ENCODE data around the gene PDZD2.
"Not testable (repeated sequence)": the region's sequence is repeated elsewhere in the genome, so short reads cannot be mapped to it uniquely, and the experiment has no call there.

PDZD2 gene

GRCh38 chr5:31941151-31941755 is 302.3 kb downstream of the PDZD2 start:
- no peak for DNase-seq

DNA sequence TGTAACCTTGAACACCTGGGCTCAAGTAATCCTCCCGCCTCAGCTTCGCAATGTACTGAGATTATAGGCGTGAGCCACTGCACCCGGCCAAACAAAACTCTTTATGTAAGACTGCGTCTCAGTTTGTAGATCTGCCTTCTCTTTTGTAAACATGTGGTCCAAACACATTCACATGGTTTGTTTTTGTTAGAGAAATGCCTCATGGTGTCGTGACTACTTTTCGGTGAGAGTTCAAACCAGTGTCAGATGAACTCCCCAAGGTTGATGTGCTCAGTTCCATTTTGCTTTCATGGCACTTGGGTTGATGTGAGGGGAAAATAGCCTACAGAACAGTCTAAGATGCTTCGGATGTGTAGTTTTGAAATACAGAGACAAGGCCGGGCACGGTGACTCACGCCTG is 303.6 kb downstream of the PDZD2 start:
- no peak for DNase-seq

DNA sequence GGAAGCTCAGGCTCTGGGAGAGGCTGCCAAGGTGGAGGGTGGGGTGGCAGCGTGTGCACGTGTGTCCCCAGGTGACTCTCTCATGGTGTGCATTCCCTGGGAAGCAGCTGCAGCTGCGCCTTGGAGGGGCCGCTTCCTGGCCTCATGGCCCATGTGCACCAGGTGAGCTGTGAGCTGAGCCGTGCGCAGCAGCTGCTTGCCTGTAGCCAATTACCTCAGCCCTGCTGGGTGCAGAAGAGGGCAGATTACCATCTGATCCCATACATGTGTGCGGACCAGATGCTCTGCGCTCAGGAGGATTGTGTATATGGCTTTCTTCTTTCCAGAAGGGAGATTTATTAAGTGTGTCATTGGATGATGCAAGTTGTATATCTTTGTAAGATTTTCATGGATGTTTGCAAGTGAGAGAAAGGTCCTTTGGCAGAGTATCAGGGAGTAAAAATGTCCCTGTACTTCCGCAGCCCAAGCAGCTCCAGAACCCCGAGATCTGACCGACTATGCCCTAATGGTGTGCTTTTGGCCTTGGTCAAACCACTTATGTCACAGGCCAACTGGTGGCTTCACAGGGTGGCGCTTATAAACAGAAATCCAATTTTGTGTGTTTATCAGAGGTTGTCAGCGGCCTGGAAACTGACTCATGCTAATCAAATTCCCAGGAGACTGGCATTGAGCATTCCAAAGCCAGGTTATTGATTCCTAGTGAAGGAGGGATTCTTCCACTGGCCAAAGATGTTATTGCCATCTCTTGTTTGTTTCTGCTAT is 305.9 kb downstream of the PDZD2 start:
- no peak for DNase-seq

- no peak for DNase-seq
These were observed 309.1 kb downstream of the PDZD2 start for GRCh38 chr5:31948006-31948405.

DNA sequence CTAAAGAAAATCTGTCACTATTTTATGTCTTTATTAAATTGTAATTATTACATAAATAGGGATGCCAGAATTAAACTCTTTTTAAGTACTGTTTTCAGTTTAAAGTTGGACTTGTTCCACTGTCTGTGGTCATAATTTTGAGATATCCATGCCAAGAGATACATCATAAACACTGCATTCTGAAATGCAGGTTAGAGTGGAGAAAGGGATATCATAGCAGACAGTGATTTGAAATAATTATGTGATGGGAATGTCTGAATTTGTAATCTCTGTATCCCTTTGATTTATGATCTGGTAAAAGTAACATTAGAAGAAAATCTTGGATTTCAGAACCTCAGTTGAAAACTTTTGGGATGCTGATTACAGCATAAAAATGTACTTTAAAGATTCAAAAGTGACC is 313.1 kb downstream of the PDZD2 start:
- no peak for DNase-seq

DNA sequence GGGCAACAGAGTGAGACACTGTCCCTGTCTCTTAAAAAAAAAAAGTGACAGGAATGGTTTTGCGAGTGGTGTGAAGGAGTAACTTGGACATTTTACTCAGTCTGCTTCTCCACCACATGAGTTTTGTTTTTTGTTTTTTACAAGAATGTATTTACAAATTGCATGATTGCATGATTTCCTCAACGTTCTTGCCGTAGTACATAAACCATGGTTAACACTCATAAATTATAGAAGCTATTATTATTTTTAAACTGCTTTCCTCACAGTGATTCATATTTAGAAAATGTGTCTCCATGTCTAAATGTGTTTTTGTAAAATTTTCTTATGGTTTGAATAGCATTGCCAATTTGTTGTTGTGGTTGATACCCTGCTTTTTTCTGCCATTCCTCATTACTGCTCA is 315.2 kb downstream of the PDZD2 start:
- no peak for DNase-seq

DNA sequence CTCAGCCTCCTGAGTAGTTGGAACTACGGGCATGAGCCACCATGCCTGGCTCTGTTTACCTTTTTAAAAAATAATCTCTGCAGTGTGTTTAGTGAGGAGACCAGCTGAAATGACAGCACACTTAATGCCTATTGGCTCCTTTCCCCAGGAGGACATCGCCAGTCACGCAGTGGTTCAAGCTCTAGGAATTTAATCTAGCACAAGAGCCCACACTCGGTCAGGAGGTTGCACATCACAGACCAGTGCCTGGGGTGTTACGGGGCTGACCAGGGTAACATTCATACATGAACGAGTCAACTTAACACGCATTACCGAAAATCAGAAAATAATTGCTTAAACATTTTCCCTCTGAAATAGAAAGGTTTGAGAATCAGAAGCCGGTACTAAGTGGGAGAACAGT is 318.2 kb downstream of the PDZD2 start:
- DNase-seq: no peak

DNA sequence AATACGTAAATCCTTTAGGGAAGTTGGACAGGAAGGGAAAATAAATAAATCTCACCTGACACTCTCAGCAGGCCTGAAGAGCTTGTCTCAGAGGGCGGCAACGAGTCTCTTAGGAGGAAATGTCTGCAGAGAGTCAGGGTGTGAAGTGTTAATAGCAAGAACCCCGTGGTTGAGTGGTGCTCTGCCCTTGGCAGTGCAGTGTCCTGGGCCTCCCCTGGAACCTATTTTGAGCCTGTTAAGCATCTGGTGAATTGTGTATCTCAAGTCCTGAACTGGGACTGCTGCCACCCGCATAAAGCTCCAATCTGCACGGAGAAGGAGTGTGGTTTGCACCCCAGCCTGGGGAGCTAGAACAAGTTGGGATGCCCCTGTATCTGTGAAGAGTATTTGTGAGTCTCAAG is 323.4 kb downstream of the PDZD2 start:
- no peak for DNase-seq

- DNase-seq: no peak
These were observed 324.0 kb downstream of the PDZD2 start for GRCh38 chr5:31962871-31963307.

DNA sequence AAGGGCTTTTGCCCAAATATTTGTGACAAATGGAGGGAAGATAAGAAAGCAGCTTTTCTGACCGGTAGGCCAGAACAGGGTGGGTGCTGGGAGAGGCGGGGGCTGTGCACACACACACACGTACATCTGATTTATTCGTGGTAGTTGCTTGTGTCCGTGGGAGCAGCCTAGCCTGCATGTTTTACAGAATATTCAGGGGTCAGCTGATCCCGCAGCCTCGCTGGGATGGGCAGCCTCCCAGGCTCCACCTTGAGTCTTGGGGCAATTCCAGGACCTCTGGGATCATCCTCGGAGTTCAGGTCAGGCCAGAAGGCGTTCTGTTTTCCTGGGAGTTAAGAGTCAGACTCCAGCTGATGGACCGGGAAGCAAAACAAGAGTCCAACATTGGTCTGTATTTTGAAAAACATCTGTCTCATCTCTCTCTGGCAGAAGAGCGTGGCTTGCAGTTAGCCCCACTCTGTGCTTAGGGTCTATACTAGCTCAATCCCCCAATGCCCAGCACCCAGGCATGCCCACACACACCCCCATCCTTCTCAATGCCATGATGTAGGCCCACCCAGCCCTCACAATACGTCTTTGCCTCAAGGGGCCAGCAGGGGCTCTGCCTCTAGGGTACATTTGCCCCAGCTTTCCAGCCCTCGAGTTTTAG is 324.6 kb downstream of the PDZD2 start:
- no peak for DNase-seq

- no peak for DNase-seq
These were observed 325.1 kb downstream of the PDZD2 start for GRCh38 chr5:31964007-31964360.

GRCh38 chr5:31965227-31965626 is 326.3 kb downstream of the PDZD2 start:
- DNase-seq: no peak

- DNase-seq: no peak
These were observed 328.0 kb downstream of the PDZD2 start for GRCh38 chr5:31966936-31967335.

DNA sequence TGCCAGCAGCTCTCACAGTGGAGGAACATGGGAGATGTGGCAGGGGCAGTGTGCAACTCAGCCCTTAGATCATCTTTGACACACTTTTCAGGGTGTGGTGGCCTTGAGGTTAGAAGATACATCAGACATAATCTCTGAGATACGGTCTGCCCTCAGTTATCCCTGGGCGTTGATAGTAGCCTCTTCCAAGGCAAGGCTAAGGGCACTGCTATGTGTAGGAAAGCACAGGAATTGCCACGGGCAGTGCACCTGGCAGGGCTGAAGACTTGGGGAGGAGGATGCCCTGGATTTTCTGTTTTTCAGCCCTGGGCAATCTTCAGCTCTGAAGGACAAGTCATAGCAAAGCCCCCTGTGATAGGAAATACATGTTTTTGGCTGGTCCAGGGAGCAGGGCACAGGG is 328.5 kb downstream of the PDZD2 start:
- DNase-seq: no peak

DNA sequence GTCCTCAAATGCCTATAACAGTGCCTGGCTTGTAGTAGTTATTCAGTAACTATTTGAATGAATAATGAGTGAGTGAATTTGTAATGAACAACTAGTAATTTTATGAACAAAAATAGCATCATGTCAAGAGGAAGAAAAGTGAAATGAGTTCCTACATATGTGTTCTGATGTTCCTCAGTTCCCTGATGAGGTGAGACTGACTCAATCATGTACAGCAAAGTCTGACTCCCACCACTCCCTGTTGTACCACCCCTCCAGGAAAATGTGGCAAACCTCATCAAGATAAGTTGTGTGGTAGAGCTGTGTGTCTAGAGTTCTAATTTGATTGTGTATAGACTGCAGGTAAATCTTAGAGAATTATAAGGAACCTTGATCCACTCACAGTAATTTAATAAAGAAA is 333.6 kb downstream of the PDZD2 start:
- no peak for DNase-seq

DNA sequence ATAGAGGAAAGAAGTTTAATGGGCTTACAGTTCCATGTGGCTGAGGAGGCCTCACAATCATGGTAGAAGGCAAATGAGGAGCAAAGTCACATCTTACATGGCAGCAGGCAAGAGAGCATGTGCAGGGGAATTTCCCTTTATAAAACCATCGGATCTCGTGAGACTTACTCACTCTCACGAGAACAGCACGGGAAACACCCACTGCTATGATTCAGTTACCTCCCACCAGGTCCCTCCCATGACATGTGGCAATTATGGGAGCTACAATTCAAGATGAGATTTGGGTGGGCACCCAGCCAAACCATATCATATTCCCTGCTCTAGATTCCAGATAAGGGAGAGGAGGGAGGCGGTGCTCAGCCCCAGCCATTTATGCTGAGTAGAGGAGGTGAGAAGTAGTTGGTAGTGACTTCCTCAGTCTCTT is 336.3 kb downstream of the PDZD2 start:
- not testable (repeated sequence) for DNase-seq

GRCh38 chr5:31976169-31976568 is 337.2 kb downstream of the PDZD2 start:
- DNase-seq: no peak

DNA sequence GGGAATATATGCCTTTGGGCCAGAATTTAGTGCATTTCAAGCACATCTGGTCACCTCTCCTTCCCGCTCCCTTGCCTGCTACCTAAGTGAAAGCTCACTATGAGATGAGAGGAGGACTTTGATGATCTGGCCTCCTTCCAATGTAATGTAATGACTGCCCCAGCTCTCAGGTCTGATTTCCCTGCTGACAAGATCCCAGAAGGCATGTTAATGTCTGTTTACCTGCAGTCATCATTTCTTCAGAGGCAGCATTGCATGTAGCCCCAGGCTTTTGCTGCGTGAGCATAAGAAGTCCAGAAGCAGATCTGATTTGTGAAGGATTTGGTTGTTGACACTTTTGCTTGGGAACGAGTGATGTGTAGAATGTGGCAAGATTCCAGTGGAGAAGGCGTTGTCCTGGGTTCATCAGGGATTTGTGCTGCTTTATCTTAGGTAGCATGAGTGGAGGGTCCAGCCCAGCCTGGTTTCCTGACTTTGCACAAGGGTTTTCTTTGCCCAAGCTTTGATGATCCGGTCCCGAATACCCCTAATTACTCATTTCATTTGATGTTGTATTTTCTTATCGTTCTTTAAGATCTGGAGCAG is 342.5 kb downstream of the PDZD2 start:
- no peak for DNase-seq

DNA sequence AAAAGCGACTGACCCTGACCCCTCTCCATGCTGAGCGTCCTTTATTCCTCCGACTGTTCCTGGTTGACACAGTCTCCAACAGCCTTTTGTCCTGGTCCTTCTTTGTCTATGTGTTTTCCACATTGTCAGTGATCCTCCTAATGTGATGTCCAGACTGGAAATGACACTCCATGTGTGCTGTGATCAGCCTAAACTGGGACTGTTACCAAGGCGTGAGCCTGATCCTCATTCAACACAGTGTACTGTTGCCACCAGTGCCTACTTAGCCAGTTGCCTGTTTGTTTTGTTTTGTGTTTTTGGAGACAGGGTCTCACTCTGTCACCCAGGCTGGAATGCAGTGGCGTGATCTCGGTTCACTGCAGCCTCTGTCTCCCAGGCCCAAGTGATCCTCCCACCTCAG is 343.1 kb downstream of the PDZD2 start:
- DNase-seq: no peak

GRCh38 chr5:31982621-31983020 is 343.7 kb downstream of the PDZD2 start:
- no peak for DNase-seq

GRCh38 chr5:31983851-31984250 is 344.9 kb downstream of the PDZD2 start:
- no peak for DNase-seq

DNA sequence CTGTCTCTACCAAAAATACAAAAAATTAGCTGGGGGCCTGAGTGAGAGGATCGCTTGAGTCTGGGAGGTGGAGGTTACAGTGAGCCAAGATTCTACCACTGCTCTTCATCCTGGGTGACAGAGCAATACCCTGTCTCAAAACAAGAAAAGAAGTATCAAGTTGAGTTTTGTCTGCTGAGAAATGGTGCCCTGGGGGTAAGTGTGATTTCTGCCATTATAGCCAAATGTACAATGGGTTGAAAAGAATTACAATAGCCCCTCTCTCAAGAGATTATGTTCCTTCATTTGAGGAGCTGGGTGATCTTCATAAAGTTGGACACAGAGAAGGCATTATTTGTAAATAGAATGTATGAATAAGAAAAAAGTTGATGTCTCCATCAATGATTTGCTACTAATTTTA is 345.8 kb downstream of the PDZD2 start:
- DNase-seq: no peak

DNA sequence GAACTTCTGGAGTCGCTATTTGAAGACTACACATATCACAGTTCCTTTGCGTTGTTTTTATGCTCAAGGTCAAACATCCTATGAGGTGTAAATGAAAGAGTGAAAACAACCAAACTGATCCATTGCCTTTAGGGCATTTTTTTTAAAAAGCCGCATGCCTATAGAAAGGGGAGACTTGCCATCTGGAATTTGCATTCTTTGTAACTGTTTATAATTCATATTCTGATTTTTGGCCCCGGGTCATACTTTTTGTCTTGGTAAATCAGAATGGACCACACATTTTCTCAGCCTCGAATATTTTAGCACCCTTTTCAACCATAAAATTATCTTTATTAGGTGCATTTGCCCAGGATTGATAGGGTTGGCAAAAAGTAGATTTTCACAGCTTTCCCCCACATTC is 347.2 kb downstream of the PDZD2 start:
- no peak for DNase-seq

Measured in CD4-positive, alpha-beta T cell treated with Interleukin-12 subunit alpha and Interleukin-12 subunit beta, for 1 hour (primary cell).